ENCODE data around the gene STK32B.
"Not testable (repeated sequence)": the region's sequence is repeated elsewhere in the genome, so short reads cannot be mapped to it uniquely, and the experiment has no call there.

STK32B gene

DNA sequence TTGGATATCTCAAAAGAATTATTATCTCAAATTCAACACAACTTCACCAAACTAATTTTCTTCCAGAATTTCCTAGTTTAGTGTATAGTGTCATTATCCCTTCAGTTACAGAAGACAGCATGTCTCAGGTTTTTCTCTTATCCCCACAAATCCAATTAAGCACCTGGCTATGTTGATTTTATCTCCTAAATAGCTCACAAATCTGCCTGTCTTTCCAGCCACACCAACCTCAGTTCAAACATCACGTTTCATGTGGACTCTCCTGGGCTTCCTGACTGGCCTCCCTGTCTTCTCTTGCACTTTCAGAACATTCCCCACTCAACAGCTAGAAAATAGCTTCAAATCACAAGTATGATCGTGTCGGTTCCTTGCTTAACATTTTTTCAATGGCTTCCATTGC is 14.8 kb downstream of the STK32B start:
- in situ Hi-C loops (cut with HindIII; ENCODE audit: low sequenced_read_pairs) = no loop called here

DNA sequence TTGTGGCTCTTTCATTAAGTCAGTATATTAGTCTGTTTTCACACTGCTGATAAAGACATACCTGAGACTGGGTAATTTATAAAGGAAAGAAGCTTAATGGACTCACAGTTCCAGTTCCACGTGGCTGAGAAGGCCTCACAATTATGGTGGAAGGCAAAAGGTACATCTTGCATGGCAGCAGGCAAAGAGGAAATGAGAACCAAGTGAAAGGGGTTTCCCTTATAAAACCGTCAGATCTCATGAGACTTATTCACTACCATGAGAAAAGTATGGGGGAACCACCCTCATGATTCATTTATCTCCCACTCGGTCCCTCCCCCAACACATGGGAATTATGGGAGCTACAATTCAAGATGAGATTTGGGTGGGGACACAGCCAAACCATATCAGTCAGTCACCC is 15.7 kb downstream of the STK32B start:
- in situ Hi-C loops (cut with HindIII; ENCODE audit: low sequenced_read_pairs) = not testable (repeated sequence)

DNA sequence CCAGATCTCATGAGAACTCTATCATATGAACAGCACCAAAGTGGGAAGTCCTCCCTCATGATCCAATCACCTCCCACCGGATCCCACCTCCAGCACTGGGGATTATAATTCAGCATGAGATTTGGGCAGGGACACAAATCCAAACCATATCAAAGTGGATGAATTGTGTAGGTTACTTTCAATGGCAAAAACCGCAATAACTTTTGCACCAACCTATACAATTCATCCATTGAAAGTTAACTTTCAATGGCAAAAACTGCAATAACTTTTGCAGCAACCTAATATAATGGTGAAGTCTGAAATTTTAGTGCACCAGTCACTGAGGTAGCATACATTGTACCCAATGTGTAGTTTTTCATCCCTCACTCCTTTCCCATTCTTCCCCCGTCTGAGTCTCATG is 16.6 kb downstream of the STK32B start:
- in situ Hi-C loops (cut with HindIII; ENCODE audit: low sequenced_read_pairs) = no loop called here

DNA sequence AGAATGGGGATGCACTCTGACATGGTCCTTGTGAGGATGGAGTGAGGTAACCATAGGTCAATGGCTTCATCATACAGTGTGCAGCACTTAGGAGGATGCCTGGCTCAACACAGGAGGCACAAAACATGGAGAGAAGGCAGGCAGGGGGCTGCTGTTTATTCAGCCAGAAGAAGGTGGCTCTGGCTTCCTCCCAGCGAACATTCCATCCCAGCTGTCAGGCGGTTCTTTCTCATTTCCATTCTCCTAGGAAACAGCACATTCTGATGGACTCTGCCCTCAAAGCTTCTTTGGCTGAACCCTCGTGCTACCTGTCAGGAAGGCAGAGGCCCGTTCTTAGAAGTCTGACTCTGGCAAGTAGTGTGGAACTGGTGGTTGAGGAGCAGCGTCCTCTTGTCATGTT is 18.6 kb downstream of the STK32B start:
- in situ Hi-C loops (cut with HindIII; ENCODE audit: low sequenced_read_pairs) = no loop called here

DNA sequence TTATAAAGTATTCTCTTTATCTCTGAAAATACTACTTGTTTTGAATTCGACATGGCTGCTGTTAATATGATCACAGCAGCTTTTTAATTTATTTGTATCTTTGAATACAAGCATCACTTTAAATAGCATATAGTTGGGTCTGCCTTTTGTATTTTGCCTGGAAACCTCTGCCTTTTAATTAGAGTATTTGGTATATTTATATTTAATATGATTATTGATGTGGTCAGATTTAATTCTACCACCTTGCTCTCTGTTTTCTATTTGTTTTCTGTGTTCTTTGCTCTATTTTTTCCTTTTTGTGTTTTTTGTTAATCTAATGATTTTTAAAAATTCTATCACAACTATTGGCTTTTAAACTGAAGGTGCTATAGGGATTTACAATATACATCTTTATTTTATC is 21.7 kb downstream of the STK32B start:
- in situ Hi-C loops (cut with HindIII; ENCODE audit: low sequenced_read_pairs) = no loop called here

DNA sequence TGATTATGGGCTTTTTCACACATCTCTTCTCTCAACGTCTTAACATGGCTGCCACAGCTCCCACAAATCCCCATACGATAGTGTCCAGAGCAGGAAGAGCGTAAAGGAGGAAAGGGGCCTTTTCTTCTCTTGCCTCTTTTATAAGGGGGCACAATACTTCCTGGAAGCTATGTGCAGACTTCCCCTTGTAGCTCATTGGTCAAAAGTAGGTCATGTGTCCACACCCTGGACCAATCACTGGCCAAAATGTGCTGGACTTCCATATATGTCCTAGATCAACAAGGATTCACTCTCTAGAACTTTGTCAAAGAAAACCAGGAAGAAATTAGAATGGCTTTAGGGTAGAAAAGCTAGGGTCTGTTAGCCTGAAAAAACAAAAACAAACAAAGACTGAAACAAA is 26.7 kb downstream of the STK32B start:
- in situ Hi-C loops (cut with HindIII; ENCODE audit: low sequenced_read_pairs) = no loop called here

DNA sequence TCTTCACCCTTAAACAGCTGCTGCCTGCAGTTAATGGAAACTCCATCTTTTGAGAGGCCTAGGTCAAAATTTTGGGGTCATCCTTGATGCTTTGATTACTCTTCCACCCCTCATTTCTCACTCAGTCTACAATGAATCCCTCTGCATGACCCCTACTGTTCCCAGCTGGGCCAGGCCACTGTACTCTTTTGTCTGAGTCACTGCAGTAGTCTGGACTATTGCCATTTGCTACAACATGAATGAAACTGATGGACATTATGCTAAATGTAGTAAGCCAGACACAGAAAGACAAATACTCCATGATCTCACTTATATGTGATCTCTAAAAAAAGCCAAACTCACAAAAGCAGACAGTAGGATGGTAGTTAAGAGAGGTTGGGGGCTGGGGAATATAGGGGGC is 28.3 kb downstream of the STK32B start:
- in situ Hi-C loops (cut with HindIII; ENCODE audit: low sequenced_read_pairs) = no loop called here

DNA sequence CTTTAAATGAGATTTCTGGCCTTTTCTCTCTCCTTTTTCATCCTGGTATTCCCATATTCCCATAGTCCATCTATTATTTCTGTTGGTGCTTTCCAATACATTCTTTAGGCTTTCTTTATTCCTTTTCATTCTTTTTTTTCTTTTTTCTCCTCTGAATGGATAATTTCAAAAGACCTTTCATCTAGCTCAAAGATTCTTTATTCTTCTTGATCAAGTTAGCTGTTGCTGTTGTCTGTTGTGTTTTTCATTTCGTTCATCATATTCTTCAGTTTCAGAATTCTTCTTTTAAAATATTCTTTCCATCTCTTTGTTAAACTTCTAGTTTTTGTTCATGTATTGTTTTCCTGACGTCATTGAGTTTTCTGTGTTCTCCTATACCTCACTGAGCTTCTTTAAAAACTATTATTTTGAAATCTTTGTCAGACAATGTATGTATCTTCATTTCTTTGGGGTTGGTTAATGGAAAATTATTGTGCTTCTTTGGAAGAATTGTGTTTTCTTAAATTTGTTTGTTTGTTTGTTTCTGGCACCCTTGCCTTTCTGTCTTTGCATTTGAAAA is 30.2 kb downstream of the STK32B start:
- in situ Hi-C loops (cut with HindIII; ENCODE audit: low sequenced_read_pairs) = no loop called here

DNA sequence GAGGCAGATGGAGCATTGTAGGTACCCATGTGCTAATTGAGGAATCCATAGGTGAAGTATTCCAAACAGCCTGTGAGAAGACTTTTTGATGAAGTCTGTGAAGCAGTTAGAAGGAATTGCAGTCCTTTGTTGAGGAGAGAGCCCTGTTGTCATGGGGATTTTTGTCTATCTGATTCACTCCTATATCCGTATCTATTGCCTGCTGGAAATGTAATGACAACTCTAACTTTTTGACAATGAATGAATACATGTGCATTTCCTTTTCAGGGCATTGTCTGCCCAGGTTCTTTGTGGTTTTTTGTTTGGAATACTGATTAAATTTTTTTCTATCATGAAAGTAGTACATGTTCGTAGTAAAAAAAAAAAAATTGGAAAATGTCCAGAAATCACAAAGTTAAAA is 31.1 kb downstream of the STK32B start:
- in situ Hi-C loops (cut with HindIII; ENCODE audit: low sequenced_read_pairs) = no loop called here

DNA sequence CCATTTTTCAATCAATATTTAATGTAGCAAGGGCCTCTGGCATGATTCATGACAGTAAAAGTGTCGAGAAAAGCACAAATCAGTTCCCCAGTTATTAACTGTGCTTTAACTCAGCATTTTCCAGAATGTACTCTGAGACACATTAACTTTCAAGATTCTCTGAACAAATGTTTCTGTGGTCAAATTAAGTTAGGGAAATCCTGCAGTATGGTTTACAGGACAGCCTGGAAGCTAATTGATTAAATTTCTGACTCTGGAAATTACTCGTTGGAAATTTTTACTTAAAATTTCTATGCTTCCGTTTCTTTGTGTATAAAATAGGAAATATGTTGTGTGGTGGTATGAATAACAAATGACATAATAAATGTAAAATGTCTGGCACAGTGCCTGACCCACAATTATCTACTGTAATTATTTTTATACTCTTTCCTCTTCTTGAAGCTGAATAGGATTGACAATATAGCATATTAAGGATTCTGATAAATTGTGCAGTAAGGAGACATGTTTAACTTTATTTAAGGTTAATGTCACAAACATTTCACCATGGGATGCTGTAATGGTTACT is 33.7 kb downstream of the STK32B start:
- in situ Hi-C loops (cut with HindIII; ENCODE audit: low sequenced_read_pairs) = no loop called here

DNA sequence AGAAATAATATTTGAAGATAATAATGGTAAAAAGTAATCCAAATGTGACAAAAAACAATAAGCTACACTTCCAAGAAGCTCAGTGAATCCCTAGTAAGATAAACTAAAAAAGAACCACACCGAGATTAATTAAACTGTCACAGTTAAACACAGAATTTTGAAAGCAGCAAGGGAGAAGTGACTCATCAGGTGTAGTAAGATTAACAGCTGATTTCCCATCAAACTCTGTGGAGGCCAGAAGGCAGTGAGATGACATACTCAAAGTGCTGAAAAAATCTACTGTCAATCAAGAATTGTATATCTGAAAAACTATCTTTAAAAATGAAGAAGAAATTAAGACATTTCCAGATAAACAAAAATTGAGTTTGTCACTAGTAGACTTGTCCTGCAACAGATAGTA is 35.3 kb downstream of the STK32B start:
- in situ Hi-C loops (cut with HindIII; ENCODE audit: low sequenced_read_pairs) = no loop called here

DNA sequence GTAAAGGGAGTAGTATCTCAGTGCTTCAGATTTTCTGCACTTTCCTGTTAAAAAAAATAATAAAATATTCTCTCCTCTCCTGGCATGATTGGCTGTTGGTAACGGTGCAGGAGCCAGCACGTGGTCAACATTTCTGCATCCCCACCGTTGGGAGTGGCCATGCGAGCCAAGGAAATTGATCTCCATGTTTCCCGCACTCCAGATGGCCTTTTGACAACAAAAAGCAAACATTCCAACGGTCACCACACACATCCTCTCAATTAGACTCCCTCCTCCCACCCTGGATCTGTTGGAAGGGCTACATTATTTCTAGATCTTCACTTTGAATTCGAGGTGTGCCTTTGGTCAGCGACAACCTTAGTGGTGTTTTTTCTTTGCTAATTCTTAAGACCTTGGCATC is 45.0 kb downstream of the STK32B start:
- in situ Hi-C loops (cut with HindIII; ENCODE audit: low sequenced_read_pairs) = no loop called here

DNA sequence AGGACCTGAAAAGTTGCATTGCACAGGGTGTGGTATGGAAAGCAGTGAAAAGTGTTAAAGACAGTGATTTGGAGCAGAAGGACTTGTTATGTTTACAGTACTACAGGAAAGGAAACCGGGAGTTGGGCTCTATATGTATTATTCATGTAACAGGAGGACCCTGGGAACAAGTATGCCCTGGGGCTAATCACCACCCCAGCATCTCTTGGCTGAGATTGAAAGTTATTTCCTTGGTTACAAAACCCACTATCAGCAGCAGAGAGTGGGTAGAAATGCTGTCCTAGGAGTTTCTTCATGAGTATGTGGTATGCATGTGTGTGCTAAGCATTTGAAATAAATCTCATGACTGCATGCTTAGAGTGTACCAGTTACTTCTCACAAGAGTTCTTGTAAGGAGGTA is 46.9 kb downstream of the STK32B start:
- in situ Hi-C loops (cut with HindIII; ENCODE audit: low sequenced_read_pairs) = no loop called here

DNA sequence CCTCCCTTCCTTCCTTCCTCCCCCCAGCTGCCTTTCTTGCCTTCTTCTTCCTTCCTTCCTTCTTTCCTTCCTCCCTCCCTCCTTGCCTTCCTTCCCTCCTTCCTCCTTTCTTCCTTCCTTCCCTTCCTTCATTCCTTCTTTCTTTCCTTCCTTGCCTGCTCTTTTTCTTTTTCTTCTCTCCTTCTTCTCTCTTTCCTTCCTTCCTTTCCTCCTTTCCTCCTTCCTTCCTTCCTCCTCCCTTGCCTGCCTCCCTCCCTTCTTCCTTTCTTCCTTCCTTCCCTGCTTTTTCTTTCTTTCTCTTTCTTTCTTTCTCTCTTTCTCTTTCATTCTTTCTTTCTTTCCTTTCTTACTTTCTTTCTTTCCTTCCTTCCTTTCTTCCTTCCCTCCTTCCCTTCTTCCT is 49.1 kb downstream of the STK32B start:
- in situ Hi-C loops (cut with HindIII; ENCODE audit: low sequenced_read_pairs) = no loop called here

DNA sequence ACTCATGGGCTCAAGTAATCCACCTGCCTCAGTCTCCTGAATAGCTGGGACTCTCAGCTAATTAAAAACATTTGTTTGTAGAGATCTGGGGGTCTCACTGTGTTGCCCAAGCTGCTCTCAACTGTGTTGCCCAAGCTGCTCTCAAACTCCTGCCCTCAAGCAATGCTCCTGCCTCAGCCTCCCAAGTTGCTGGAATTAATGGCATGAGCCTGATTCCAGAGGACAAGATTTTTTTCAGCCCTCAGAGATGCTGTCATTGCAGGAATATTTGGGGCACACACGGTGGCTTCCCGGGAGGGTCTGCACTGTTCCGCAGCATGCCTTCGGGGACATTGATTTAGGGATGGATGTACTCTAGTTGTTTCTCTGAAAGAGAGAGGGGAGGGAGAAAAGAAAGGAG is 49.7 kb downstream of the STK32B start:
- in situ Hi-C loops (cut with HindIII; ENCODE audit: low sequenced_read_pairs) = no loop called here

DNA sequence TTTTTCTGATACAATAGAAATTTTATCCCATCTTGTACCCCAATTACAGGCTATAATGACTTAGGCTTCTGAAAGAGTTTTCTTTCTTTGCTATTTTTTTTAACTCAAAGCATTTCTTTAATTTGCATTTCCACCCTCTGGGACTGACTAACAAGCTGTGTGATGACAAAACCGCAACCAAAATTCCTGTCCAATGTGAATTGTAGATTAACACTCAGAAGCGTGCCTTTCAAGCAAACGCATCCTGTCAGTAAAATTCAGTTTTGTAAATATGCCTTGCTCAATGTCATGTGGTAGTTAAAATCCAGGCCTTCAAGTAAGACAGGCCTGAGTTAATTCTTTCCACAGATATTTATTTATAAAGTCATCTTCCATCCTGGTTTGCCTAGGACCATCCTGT is 50.3 kb downstream of the STK32B start:
- in situ Hi-C loops (cut with HindIII; ENCODE audit: low sequenced_read_pairs) = no loop called here

DNA sequence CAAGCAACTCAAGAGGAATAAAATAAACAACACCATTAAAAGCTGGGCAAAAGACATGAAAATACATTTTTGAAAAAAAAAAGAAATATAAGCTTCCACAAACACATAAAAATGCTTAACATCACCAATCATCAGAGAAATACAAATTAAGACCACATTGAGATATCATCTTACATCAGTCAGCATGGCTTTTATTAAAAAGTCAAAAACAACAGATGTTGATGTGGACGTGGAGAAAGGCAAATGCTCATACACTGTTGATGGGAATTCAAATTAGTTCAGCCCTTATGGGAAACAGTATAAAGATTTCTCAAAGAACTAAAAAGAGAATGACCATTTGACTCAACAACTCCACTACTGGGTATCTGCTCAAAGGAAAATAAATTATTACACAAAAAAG is 59.6 kb downstream of the STK32B start:
- in situ Hi-C loops (cut with HindIII; ENCODE audit: low sequenced_read_pairs) = no loop called here

DNA sequence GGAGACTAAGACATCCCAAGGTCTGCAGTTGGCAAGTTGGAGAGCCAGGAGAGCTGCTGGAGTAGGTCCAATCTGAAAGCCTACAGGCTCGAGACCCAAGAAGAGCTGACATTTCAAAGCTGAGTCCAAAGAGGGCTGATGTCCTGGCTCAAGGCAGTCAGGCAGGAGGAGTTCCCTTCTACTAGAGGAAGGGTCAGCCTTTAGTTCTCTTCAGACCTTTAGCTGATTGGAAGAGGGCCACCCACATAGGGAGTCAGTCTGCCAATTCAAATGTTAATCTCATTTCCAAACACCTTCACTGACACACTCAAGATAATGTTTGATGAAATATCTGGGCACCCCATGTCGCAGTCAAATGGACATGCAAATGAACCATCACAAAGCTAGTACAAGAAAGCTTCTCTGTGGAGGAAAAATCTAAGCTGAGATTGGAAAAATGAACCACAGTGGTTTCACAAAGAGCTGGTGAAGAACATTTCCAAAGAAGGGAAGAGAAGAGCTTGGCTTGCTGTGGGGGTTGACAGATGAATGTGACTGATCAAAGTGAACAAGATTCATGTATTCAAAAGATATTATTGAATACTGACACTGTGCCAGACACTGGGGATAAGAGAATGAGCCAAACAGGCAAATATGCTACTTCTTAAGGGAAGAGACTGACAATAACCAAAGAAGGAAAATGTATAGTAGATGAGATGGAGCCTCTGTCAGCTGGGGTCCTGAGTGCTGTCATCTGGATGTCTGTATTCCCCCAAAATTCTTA is 61.2 kb downstream of the STK32B start:
- in situ Hi-C loops (cut with HindIII; ENCODE audit: low sequenced_read_pairs) = no loop called here

DNA sequence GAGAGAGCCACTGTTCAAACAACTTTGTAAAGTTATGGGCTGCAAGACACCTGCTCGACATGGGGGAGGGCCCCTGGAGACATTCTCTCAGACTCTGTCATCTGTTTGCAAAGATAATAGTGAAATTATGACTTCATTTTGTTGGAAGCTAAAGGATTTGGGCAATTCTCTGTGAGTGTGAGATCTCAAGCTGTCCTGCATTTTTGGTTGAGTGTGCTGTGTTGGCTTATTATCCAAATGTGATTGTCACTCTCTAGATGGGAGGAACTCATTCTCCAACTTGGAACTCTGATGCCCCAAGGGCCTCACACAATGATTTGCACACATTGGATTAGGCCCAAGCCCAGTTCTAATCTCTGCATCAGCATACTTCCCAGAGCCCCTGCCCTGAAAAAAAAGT is 63.7 kb downstream of the STK32B start:
- in situ Hi-C loops (cut with HindIII; ENCODE audit: low sequenced_read_pairs) = no loop called here

DNA sequence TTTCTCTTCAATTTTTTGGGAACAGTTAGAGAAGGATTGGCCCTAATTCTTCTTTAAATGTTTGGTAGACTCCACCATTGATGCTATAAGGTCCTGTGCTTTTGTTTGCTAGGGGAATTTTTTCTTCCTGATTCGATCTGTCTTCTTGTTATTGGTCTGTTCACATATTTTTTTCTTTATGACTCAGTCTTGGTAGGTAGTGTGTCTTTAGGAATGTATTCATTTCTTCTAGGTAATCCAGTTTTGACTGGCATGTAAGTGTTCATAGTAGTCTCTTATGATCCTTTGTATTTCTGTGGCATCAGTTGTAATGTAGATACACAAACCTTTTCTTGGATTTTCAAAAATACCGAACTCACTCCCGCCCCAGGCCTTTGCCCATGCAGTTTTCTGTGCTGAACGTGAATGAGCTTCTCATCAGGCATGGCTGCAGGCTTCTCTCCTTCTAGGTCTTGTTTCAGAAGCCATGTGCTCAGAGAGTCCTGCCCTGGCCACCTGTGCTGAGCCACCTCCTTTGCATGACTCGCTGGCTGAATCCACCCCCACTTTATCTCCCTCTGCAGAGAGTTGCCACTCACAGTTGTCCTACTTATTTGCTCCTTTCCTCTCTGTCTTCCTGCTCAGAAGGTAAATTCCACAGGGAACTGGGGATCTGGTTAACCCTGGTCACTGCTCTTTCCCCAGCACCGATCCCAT is 67.0 kb downstream of the STK32B start:
- in situ Hi-C loops (cut with HindIII; ENCODE audit: low sequenced_read_pairs) = no loop called here

DNA sequence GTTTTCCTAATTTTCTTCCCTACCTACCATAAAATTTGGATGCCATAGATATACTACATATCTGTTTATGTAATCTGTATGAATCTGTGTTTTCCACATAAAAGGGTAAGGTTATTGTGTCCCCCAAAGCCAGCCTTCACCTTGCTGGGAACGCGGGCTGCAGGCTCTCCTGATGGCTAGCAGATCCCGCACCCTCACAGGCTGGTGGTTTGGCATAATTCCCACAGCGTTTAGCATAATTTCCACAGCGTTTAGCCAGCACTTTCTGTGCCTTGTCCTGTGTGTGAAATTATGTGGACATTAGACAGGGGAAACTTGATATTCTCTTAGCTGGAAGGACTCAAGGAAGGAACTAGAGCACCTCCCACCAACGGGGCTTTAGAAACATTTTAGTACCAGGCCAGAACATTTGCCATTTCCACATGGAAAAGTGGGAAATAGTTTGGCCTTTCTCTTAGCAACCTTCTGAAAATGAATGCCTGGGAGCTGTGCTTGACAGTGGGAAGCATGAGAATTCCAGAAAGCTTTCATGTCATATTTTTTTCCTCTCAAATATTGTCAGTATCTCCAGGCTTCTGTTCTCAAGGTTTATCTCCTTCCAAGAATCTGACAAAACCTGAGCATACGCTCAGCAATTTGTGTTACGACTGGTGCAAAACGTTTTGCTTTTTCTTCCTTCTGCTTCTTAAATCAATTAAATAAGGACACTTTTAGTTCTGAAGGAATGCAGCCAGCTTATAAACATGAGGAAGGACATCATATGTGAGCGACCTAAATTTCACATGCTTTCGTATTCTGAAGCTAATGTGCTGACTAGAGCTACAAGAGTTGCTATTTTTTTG is 67.9 kb downstream of the STK32B start:
- in situ Hi-C loops (cut with HindIII; ENCODE audit: low sequenced_read_pairs) = no loop called here

Measured in DLD1 (cell line).